H9 (cell line): Measurements from ENCODE around the gene ELAVL1. TPM values are rescaled to one million over a fixed set of nuclear protein-coding genes. Genes with fewer than 3 reads are reported as not detected.

Experiments used
- DNase-seq: peaks from one replicate; pipeline ENCODE4 v3.0.0-alpha.2; 2017
- H2AFZ ChIP-seq: one replicate; pipeline ENCODE4 v1.6.1; 2013; ENCODE audit warnings: mild to moderate bottlenecking, low read length, control low read depth, moderate library complexity
- H2AK5ac ChIP-seq: 2 replicates; pipeline ENCODE4 v1.6.1; 2013; ENCODE audit warnings: low read length, control low read depth, mixed read lengths; ENCODE audit not compliant: insufficient read length
- H2BK120ac ChIP-seq: one replicate; pipeline ENCODE4 v1.6.1; 2013; ENCODE audit warnings: low read depth, mild to moderate bottlenecking, low read length, control low read depth, inconsistent platforms; ENCODE audit not compliant: poor library complexity, severe bottlenecking
- H2BK12ac ChIP-seq: 2 replicates; pipeline ENCODE4 v1.6.1; 2013; ENCODE audit warnings: low read length, control low read depth, mixed read lengths, low read depth; ENCODE audit not compliant: insufficient read length
- H2BK15ac ChIP-seq: 2 replicates; pipeline ENCODE4 v1.6.1; 2013; ENCODE audit warnings: low read depth, low read length, control low read depth
- H2BK20ac ChIP-seq: one replicate; pipeline ENCODE4 v1.6.1; 2013; ENCODE audit warnings: low read depth, mild to moderate bottlenecking, low read length, control low read depth, inconsistent platforms; ENCODE audit not compliant: poor library complexity, severe bottlenecking
- H2BK5ac ChIP-seq: 2 replicates; pipeline ENCODE4 v1.6.1; 2013; ENCODE audit warnings: low read length, control low read depth, mixed read lengths; ENCODE audit not compliant: insufficient read length
- H3K14ac ChIP-seq: 2 replicates; pipeline ENCODE4 v1.6.1; 2013; ENCODE audit warnings: low read length, control low read depth; ENCODE audit not compliant: insufficient read depth
- H3K18ac ChIP-seq: 2 replicates; pipeline ENCODE4 v1.6.1; 2013; ENCODE audit warnings: low read depth, mild to moderate bottlenecking, mixed read lengths, low read length, control low read depth; ENCODE audit not compliant: insufficient read length
- H3K23ac ChIP-seq: 2 replicates; pipeline ENCODE4 v1.6.1; 2013; ENCODE audit warnings: low read length, control low read depth, mixed read lengths, low read depth; ENCODE audit not compliant: insufficient read length
- H3K23me2 ChIP-seq: 2 replicates; pipeline ENCODE4 v1.6.1; 2013; ENCODE audit warnings: low read depth, mild to moderate bottlenecking, mixed read lengths, low read length, control low read depth; ENCODE audit not compliant: insufficient read length, poor library complexity, severe bottlenecking
- H3K27ac ChIP-seq: 2 replicates; pipeline ENCODE4 v1.5.1; 2013; ENCODE audit warnings: low read length, control low read depth, mixed read lengths, low read depth; ENCODE audit not compliant: insufficient read length
- H3K27me3 ChIP-seq: 2 replicates; pipeline ENCODE4 v1.6.1; 2013; ENCODE audit warnings: low read length, control low read depth, inconsistent platforms; ENCODE audit not compliant: insufficient read depth
- H3K4ac ChIP-seq: 2 replicates; pipeline ENCODE4 v1.6.1; 2013; ENCODE audit warnings: low read depth, mild to moderate bottlenecking, control low read depth, inconsistent platforms, low read length, moderate library complexity
- H3K4me1 ChIP-seq: 2 replicates; pipeline ENCODE4 v1.6.1; 2013; ENCODE audit warnings: low read length, control low read depth, inconsistent platforms; ENCODE audit not compliant: insufficient read depth
- H3K4me2 ChIP-seq: 2 replicates; pipeline ENCODE4 v1.6.1; 2013; ENCODE audit warnings: low read length, control low read depth, mixed read lengths; ENCODE audit not compliant: insufficient read length, insufficient read depth
- H3K56ac ChIP-seq: 2 replicates; pipeline ENCODE4 v1.6.1; 2013; ENCODE audit warnings: low read depth, mild to moderate bottlenecking, mixed read lengths, low read length, control low read depth; ENCODE audit not compliant: insufficient read length
- H3K79me1 ChIP-seq: 2 replicates; pipeline ENCODE4 v1.6.1; 2013; ENCODE audit warnings: low read depth, mild to moderate bottlenecking, moderate library complexity, low read length, control low read depth, inconsistent platforms; ENCODE audit not compliant: insufficient read depth, poor library complexity, severe bottlenecking
- H3K79me2 ChIP-seq: 2 replicates; pipeline ENCODE4 v1.6.1; 2013; ENCODE audit warnings: low read length, control low read depth, inconsistent platforms; ENCODE audit not compliant: insufficient read depth
- H3K9ac ChIP-seq: 2 replicates; pipeline ENCODE4 v1.6.1; 2013; ENCODE audit warnings: low read length, control low read depth, mixed read lengths; ENCODE audit not compliant: insufficient read length; ENCODE audit errors: extremely low read depth
- H3K9me3 ChIP-seq: one replicate; pipeline ENCODE4 v1.6.1; 2013; ENCODE audit warnings: low read depth, low read length, inconsistent platforms; ENCODE audit not compliant: control insufficient read depth
- H3T11ph ChIP-seq: one replicate; pipeline ENCODE4 v1.6.1; 2013; ENCODE audit warnings: mild to moderate bottlenecking, low read length, control low read depth, inconsistent platforms
- H4K20me1 ChIP-seq: one replicate; pipeline ENCODE4 v1.6.1; 2013; ENCODE audit not compliant: control insufficient read depth, insufficient read length, insufficient read depth
- H4K5ac ChIP-seq: 2 replicates; pipeline ENCODE4 v1.6.1; 2013; ENCODE audit warnings: low read depth, mild to moderate bottlenecking, mixed read lengths, low read length, control low read depth; ENCODE audit not compliant: insufficient read length
- H4K8ac ChIP-seq: replicated peaks from 2 replicates; pipeline ENCODE4 v1.6.1; 2013; ENCODE audit warnings: low read length, control low read depth, mixed read lengths, low read depth; ENCODE audit not compliant: insufficient read length
- H4K91ac ChIP-seq: 2 replicates; pipeline ENCODE4 v1.6.1; 2013; ENCODE audit warnings: low read depth, mild to moderate bottlenecking, moderate library complexity, mixed read lengths, low read length, control low read depth; ENCODE audit not compliant: insufficient read length
- H3K27ac Mint-ChIP-seq, 3 experiments: 2 replicates in 2 of 3; 3 replicates in 1 of 3; pipeline ENCODE4 v1.8.0; 2020 to 2021; ENCODE audit warnings: mixed read lengths in 3 of 3, mild to moderate bottlenecking in 1 of 3, moderate library complexity in 1 of 3
- H3K27me3 Mint-ChIP-seq: 2 replicates; pipeline ENCODE4 v1.8.0; 2021; ENCODE audit warnings: low read depth, mild to moderate bottlenecking, moderate library complexity, mixed read lengths
- H3K36me3 Mint-ChIP-seq, 3 experiments: 2 replicates in 2 of 3; 3 replicates in 1 of 3; pipeline ENCODE4 v1.8.0; 2020 to 2021; ENCODE audit warnings: low read depth in 3 of 3, mixed read lengths in 3 of 3; ENCODE audit not compliant: insufficient read depth in 1 of 3
- H3K4me1 Mint-ChIP-seq, 2 experiments: 2 replicates each; pipeline ENCODE4 v1.8.0; 2020; ENCODE audit warnings: mixed read lengths in 2 of 2
- H3K4me3 Mint-ChIP-seq, 2 experiments: 2 replicates in 1 of 2; 3 replicates in 1 of 2; pipeline ENCODE4 v1.8.0; 2020 to 2021; ENCODE audit warnings: mild to moderate bottlenecking in 2 of 2, mixed read lengths in 2 of 2, moderate library complexity in 1 of 2
- H3K9me3 Mint-ChIP-seq, 2 experiments: 2 replicates in 1 of 2; 3 replicates in 1 of 2; pipeline ENCODE4 v1.8.0; 2020; ENCODE audit warnings: mild to moderate bottlenecking in 2 of 2, mixed read lengths in 2 of 2, moderate library complexity in 1 of 2
- CTCF ChIP-seq: fragments of 200-600 bp; sonication (generic); conservative IDR thresholded peaks from 3 replicates; pipeline ENCODE4 v1.8.0; 2021; ENCODE audit warnings: antibody characterized with exemption, mild to moderate bottlenecking
- WGBS: extraction: QIAGEN DNeasy Blood & Tissue Kit; methylation state at CpG from one replicate; pipeline ENCODE4 v1.1.7; 2013; ENCODE audit warnings: missing lambda C conversion rate, low lambda C conversion rate, mixed read lengths; ENCODE audit not compliant: insufficient read length; ENCODE audit errors: extremely low coverage; 5-methylcytosine and 5-hydroxymethylcytosine counted together
- total RNA-seq: library from RNA; stranded (reverse); gene quantifications from 2 replicates; pipeline ENCODE4 v1.2.1, GENCODE V29; 2021

The ELAVL1 gene
- total RNA-seq, 1 experiment from 2014 or later = 149 TPM

- H3K27ac ChIP-seq = no peak overlapping the region
- H3K9me3 Mint-ChIP-seq = no peaks in the 10 kb centered on the region
- no peak overlapping the region for H3K23ac ChIP-seq
- no peak overlapping the region for H2AK5ac ChIP-seq
- H4K8ac ChIP-seq = no peak overlapping the region
- DNase-seq = no peak
- no peak overlapping the region for H2BK120ac ChIP-seq
- peaks cover 3% of the 10 kb centered on the region for H3K79me1 ChIP-seq
- H2BK12ac ChIP-seq = no peak overlapping the region
- H4K20me1 ChIP-seq = peaks cover 8% of the 10 kb centered on the region
- H3K4me1 ChIP-seq = peaks cover 5% of the 10 kb centered on the region; the same call in 1 of the 2 replicates
- H2AFZ ChIP-seq = no peak overlapping the region
- no peaks in the 10 kb centered on the region for H3K27me3 Mint-ChIP-seq
- H3K4ac ChIP-seq = no peak overlapping the region
- no peak overlapping the region for H3K4me3 Mint-ChIP-seq
- H2BK5ac ChIP-seq = no peak overlapping the region
- H3K18ac ChIP-seq = no peak overlapping the region
- H3K9me3 ChIP-seq = no peaks in the 10 kb centered on the region
- no peaks in the 10 kb centered on the region for H3K27me3 ChIP-seq
- no peak overlapping the region for H3K56ac ChIP-seq
- H2BK20ac ChIP-seq = no peak overlapping the region
- H3T11ph ChIP-seq = no peak overlapping the region
- no CpG with 5 or more reads among the region's 12 CpGs for WGBS
- H3K23me2 ChIP-seq = peaks cover 6% of the 10 kb centered on the region
- peaks cover 16 to 34% (median 28%) of the 10 kb centered on the region in 3 experiments for H3K36me3 Mint-ChIP-seq
- H3K4me2 ChIP-seq = no peak overlapping the region
- no peak overlapping the region; the same call in 1 of the 2 replicates for H3K14ac ChIP-seq
- H3K27ac Mint-ChIP-seq = peak overlapping the region in 2 of 3 experiments; percentile 6 to 37; a peak in 1 of 7 replicates
- no peak overlapping the region for H4K91ac ChIP-seq
- no peak overlapping the region for H4K5ac ChIP-seq
- peaks cover 82% of the 10 kb centered on the region for H3K79me2 ChIP-seq
- no peak overlapping the region for H3K9ac ChIP-seq
- peaks cover 51 to 61% of the 10 kb centered on the region in 2 experiments for H3K4me1 Mint-ChIP-seq
- TF ChIP-seq CTCF = no peak
- H2BK15ac ChIP-seq = no peak overlapping the region
Observed at GRCh38 chr19:7997809-7998480, 7.5 kb downstream of the ELAVL1 start.
